Adipose tissue (tissue), 3 donors: ENCODE data around the gene ALDH2. TPM values are rescaled to one million over a fixed set of nuclear protein-coding genes. Genes with fewer than 3 reads are reported as not detected.

ENCODE experiments used
- H3K27ac ChIP-seq: one replicate; pipeline ENCODE4 v1.5.1; 2013; ENCODE audit warnings: low read depth, low read length
- WGBS, 3 donors: extraction: QIAGEN DNeasy Blood & Tissue Kit; methylation state at CpG; one replicate each; pipeline ENCODE4 v1.1.7; 2013; 5-methylcytosine and 5-hydroxymethylcytosine counted together
- polyA plus RNA-seq, 3 donors: library from polyadenylated mRNA; stranded (reverse); fragments of 200-250 nt; gene quantifications; one replicate each; pipeline ENCODE4 v1.2.3, GENCODE V29; 2013
- donor health status: healthy with polysubstance abuse.
- donor health status: Bipolar disorder and iron deficiency.
- donor health status: healthy.

The ALDH2 gene
- polyA plus RNA-seq, 3 donors = 69.4 to 600 (median 203) TPM

DNA sequence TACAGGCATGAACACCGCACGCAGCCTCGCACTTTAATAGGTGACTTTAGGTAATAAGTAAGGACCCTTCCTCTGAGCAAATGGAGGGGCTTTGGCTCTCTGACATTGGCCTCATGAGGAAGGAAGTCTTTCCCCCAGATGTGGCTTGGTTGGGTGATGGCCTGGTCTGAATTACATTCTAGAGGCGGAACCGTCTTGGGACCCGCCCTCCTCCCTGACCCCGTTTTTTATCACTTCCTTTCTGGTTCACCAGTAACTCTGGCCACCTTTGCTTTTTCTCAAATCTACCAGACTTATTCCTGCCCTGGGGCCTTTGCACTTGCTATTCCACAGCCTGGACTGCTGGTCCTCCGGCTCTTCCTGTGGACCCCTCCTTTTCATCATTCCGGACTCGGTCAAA is 13.4 kb downstream of the ALDH2 start:
- WGBS, 3 donors = 81 to 90% (median 84%) methylated on average over 10 of the region's 10 CpGs
- no peak overlapping the region for H3K27ac ChIP-seq

DNA sequence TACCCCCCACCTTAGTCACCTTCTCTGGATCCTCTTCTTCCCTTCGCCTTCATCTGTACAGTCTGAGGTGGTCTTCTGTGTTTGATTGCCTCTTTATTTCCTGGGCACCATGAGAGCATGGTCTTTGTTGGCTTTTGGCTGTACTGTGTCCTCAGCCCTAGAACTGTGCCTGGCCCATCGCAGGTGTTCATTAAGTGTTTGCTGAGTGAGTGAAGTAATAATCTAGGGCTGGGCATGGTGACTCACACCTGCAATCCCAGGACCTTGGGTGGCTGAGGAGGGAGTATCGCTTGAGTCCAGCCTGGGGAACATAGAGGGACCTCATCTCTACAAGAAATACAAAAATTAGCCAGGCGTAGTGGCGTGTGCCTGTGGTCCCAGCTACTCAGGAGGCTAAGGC is 13.9 kb downstream of the ALDH2 start:
- WGBS, 3 donors = 80 to 97% (median 96%) methylated on average over 5 of the region's 5 CpGs
- no peak overlapping the region for H3K27ac ChIP-seq

DNA sequence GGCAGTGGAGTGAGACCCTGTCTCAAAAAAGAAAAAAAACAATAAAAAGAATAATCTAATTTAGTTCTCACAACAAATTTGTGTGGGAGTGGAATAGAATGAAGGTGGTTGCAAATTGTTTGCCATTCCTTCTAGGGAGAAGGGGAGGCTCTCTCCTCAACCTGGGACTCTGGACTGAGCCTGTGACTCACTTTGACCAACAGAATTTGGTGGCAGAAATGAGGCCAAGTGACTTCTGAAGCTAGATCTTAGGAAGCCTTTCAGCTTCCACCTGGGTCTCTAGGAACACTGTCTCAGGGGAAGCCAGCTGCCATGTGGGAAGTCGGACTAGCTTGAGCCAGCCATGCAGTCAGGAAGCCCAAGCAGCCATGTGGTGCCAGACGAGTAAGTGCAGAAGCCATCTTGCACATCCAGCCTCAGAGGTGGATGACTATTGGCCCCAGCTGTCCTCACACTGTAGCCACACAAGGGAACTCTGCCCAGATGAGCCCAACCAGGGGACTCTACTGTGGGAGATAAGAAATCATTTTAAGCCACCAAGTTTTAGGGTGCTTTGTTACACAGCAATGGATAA is 14.4 kb downstream of the ALDH2 start:
- H3K27ac ChIP-seq = no peak overlapping the region
- 91 to 95% (median 92%) methylated on average over 2 of the region's 2 CpGs for WGBS, 3 donors

- H3K27ac ChIP-seq = no peak overlapping the region
- 94 to 96% (median 95%) methylated on average over 17 of the region's 17 CpGs for WGBS, 3 donors
Measured at GRCh38 chr12:111783046-111783445, 16.3 kb downstream of the ALDH2 start.

- no peak overlapping the region for H3K27ac ChIP-seq
- 94 to 98% (median 95%) methylated on average over 4 of the region's 4 CpGs for WGBS, 3 donors
Measured at GRCh38 chr12:111784953-111785352, 18.2 kb downstream of the ALDH2 start.

DNA sequence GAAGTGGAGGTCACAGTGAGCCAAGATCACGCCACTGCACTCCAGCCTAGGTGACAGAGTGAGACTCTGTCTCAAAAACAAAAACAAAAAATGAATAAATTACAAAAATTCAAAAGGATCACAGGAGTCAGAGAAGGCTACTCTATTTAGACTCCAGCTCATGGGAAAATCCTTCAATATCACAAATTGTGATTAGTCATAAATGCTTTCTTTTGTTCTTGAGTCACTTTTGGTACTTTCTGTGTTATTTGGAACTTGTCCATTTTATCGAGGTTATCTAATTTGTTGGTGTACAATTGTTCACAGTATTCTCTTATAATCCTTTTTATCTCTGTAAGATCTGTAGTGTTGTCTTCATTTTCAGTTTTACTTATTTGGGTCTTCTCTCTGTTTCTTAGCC is 18.9 kb downstream of the ALDH2 start:
- 59 to 86% (median 83%) methylated on average over 2 of the region's 2 CpGs for WGBS, 3 donors
- H3K27ac ChIP-seq = no peak overlapping the region

- H3K27ac ChIP-seq = no peak overlapping the region
- 20 to 56% (median 52%) methylated on average over 8 of the region's 8 CpGs for WGBS, 3 donors
Measured at GRCh38 chr12:111788178-111788654, 21.5 kb downstream of the ALDH2 start.

- 78 to 89% (median 82%) methylated on average over 11 of the region's 11 CpGs for WGBS, 3 donors
- no peak overlapping the region for H3K27ac ChIP-seq
Measured at GRCh38 chr12:111789779-111790178, 23.0 kb downstream of the ALDH2 start.

DNA sequence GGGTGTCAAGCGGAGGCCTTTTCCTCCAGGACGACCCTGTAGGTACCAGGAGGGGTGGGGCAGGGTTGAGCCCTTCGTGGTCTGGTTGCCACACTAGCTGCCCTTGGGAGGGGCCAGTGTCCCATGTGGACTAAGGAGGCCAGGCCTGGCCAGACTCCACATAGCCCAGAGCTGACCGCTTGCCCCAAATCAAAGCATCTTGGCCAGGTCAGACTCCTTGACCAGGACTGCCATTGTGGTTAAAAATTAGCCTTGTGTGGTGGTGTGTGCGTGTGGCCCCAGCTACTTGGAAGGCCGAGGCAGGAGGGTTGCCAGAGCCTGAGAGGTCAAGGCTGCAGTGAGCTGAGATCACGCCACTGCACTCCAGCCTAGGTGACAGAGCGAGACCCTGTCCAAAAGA is 24.8 kb downstream of the ALDH2 start:
- 66 to 84% (median 77%) methylated on average over 8 of the region's 8 CpGs for WGBS, 3 donors
- no peak overlapping the region for H3K27ac ChIP-seq

DNA sequence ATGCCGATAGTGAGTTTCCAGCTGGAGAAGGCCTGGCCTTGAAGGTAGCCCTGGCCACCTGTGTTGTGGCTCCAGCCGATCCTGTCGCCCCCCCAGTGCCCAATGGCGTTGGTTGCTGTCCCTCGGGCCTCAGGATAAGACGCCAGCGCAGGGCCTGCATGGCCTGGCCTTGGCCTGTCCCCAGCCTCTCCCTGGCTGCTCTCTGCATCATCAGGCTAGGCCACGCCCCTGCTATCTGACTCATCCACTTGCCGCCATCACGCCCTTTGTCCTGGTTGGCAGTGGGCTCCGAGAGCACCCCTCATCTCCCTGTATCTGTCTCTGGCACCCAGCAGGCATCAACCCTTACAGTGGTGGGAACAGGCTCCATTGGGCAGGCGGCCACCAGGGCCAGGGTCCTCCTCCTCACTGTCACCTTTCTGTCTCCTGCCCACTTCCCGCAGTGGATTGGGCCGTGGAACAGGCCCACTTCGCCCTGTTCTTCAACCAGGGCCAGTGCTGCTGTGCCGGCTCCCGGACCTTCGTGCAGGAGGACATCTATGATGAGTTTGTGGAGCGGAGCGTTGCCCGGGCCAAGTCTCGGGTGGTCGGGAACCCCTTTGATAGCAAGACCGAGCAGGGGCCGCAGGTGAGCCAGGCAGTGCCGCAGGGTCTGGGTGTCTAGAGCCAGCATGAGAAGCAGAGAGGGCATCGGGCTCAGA is 25.6 kb downstream of the ALDH2 start:
- no peak overlapping the region for H3K27ac ChIP-seq
- WGBS, 3 donors = 77 to 88% (median 84%) methylated on average over 27 of the region's 27 CpGs

DNA sequence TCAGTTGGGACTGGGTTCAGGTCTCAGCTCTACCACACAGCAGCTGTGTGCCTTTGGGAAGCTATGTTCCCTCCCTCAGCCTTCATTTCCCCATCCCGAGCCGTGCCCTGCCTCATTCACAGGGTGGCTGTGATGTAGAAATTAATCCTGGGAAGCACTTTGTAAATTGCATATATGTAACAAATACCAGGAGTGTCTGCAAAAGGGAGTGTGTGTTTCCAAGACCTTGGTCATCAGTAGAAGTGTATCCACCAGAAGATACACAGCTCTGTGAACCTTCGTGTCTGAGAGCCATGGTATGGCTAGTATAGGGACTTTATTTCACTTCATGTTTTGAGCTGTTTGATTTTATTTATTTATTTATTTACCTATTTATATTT is 26.1 kb downstream of the ALDH2 start:
- no peak overlapping the region for H3K27ac ChIP-seq
- WGBS, 3 donors = 81 to 94% (median 86%) methylated on average over 3 of the region's 3 CpGs

- WGBS, 3 donors = 84 to 89% (median 88%) methylated on average over 4 of the region's 4 CpGs
Measured at GRCh38 chr12:111798182-111798581, 31.4 kb downstream of the ALDH2 start.

GRCh38 chr12:111799758-111800157 is 33.0 kb downstream of the ALDH2 start:
- WGBS, 3 donors = 95 to 97% (median 96%) methylated on average over 9 of the region's 9 CpGs
- H3K27ac ChIP-seq = no peak overlapping the region

More at GRCh38 chr12:111798182-111798581, 31.4 kb downstream of the ALDH2 start:
- no peak overlapping the region for H3K27ac ChIP-seq

GRCh38 chr12:111803038-111803626 is 36.4 kb downstream of the ALDH2 start:
- no peak overlapping the region for H3K27ac ChIP-seq
- 91 to 96% (median 93%) methylated on average over 6 of the region's 6 CpGs for WGBS, 3 donors

DNA sequence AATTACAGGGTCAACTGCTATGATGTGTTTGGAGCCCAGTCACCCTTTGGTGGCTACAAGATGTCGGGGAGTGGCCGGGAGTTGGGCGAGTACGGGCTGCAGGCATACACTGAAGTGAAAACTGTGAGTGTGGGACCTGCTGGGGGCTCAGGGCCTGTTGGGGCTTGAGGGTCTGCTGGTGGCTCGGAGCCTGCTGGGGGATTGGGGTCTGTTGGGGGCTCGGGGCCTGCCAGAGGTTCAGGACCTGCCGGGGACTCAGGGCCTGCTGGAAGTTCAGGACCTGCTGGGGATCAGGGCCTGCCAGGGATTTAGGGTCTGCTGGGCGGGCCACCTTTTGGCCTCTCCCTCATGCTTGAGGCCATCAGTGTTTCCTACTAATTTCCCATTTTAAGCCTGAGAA is 37.1 kb downstream of the ALDH2 start:
- 96 to 99% (median 97%) methylated on average over 8 of the region's 8 CpGs for WGBS, 3 donors
- no peak overlapping the region for H3K27ac ChIP-seq

DNA sequence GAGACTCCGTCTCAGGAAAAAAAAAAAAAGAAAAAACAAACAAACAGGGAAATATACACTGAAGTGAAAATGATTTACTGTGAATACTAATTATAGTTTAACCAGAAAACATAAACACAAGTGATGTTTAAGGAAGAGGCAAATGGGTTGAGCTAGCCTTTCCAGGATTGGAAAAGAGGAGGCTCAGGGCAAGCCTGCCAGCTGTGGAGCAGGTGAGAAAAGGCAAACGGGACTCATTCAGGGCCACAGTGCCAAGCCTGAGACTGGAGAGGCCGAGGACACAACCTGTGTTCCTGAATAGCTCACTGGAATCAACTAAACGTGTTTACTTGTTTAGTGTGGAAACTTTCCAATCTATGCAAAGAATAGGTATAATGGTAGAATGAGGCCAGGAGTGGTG is 39.6 kb downstream of the ALDH2 start:
- WGBS, 3 donors = 90 to 92% (median 90%) methylated on average over 4 of the region's 4 CpGs

GRCh38 chr12:111807232-111807631 is 40.5 kb downstream of the ALDH2 start:
- WGBS, 3 donors = 88 to 93% (median 89%) methylated on average over 7 of the region's 7 CpGs
- no peak overlapping the region for H3K27ac ChIP-seq

More for the DNA sequence above, 39.6 kb downstream of the ALDH2 start:
- H3K27ac ChIP-seq = no peak overlapping the region

GRCh38 chr12:111812881-111813741 is 46.4 kb downstream of the ALDH2 start:
- H3K27ac ChIP-seq = no peak overlapping the region
- 14 to 17% (median 15%) methylated on average over 13 of the region's 13 CpGs for WGBS, 3 donors
